H9 (cell line): ENCODE measurements around the gene CNTN2. TPM values are rescaled to one million over a fixed set of nuclear protein-coding genes. Genes with fewer than 3 reads are reported as not detected.

ENCODE experiments used
- DNase-seq: peaks from one replicate; pipeline ENCODE4 v3.0.0-alpha.2; 2017
- H2AFZ ChIP-seq: one replicate; pipeline ENCODE4 v1.6.1; 2013; ENCODE audit warnings: mild to moderate bottlenecking, low read length, control low read depth, moderate library complexity
- H2AK5ac ChIP-seq: 2 replicates; pipeline ENCODE4 v1.6.1; 2013; ENCODE audit warnings: low read length, control low read depth, mixed read lengths; ENCODE audit not compliant: insufficient read length
- H2BK120ac ChIP-seq: one replicate; pipeline ENCODE4 v1.6.1; 2013; ENCODE audit warnings: low read depth, mild to moderate bottlenecking, low read length, control low read depth, inconsistent platforms; ENCODE audit not compliant: poor library complexity, severe bottlenecking
- H2BK12ac ChIP-seq: 2 replicates; pipeline ENCODE4 v1.6.1; 2013; ENCODE audit warnings: low read length, control low read depth, mixed read lengths, low read depth; ENCODE audit not compliant: insufficient read length
- H2BK15ac ChIP-seq: 2 replicates; pipeline ENCODE4 v1.6.1; 2013; ENCODE audit warnings: low read depth, low read length, control low read depth
- H2BK20ac ChIP-seq: one replicate; pipeline ENCODE4 v1.6.1; 2013; ENCODE audit warnings: low read depth, mild to moderate bottlenecking, low read length, control low read depth, inconsistent platforms; ENCODE audit not compliant: poor library complexity, severe bottlenecking
- H2BK5ac ChIP-seq: 2 replicates; pipeline ENCODE4 v1.6.1; 2013; ENCODE audit warnings: low read length, control low read depth, mixed read lengths; ENCODE audit not compliant: insufficient read length
- H3K14ac ChIP-seq: 2 replicates; pipeline ENCODE4 v1.6.1; 2013; ENCODE audit warnings: low read length, control low read depth; ENCODE audit not compliant: insufficient read depth
- H3K18ac ChIP-seq: 2 replicates; pipeline ENCODE4 v1.6.1; 2013; ENCODE audit warnings: low read depth, mild to moderate bottlenecking, mixed read lengths, low read length, control low read depth; ENCODE audit not compliant: insufficient read length
- H3K23ac ChIP-seq: 2 replicates; pipeline ENCODE4 v1.6.1; 2013; ENCODE audit warnings: low read length, control low read depth, mixed read lengths, low read depth; ENCODE audit not compliant: insufficient read length
- H3K23me2 ChIP-seq: 2 replicates; pipeline ENCODE4 v1.6.1; 2013; ENCODE audit warnings: low read depth, mild to moderate bottlenecking, mixed read lengths, low read length, control low read depth; ENCODE audit not compliant: insufficient read length, poor library complexity, severe bottlenecking
- H3K27ac ChIP-seq: 2 replicates; pipeline ENCODE4 v1.5.1; 2013; ENCODE audit warnings: low read length, control low read depth, mixed read lengths, low read depth; ENCODE audit not compliant: insufficient read length
- H3K27me3 ChIP-seq: 2 replicates; pipeline ENCODE4 v1.6.1; 2013; ENCODE audit warnings: low read length, control low read depth, inconsistent platforms; ENCODE audit not compliant: insufficient read depth
- H3K4ac ChIP-seq: 2 replicates; pipeline ENCODE4 v1.6.1; 2013; ENCODE audit warnings: low read depth, mild to moderate bottlenecking, control low read depth, inconsistent platforms, low read length, moderate library complexity
- H3K4me1 ChIP-seq: 2 replicates; pipeline ENCODE4 v1.6.1; 2013; ENCODE audit warnings: low read length, control low read depth, inconsistent platforms; ENCODE audit not compliant: insufficient read depth
- H3K4me2 ChIP-seq: 2 replicates; pipeline ENCODE4 v1.6.1; 2013; ENCODE audit warnings: low read length, control low read depth, mixed read lengths; ENCODE audit not compliant: insufficient read length, insufficient read depth
- H3K56ac ChIP-seq: 2 replicates; pipeline ENCODE4 v1.6.1; 2013; ENCODE audit warnings: low read depth, mild to moderate bottlenecking, mixed read lengths, low read length, control low read depth; ENCODE audit not compliant: insufficient read length
- H3K79me1 ChIP-seq: 2 replicates; pipeline ENCODE4 v1.6.1; 2013; ENCODE audit warnings: low read depth, mild to moderate bottlenecking, moderate library complexity, low read length, control low read depth, inconsistent platforms; ENCODE audit not compliant: insufficient read depth, poor library complexity, severe bottlenecking
- H3K79me2 ChIP-seq: 2 replicates; pipeline ENCODE4 v1.6.1; 2013; ENCODE audit warnings: low read length, control low read depth, inconsistent platforms; ENCODE audit not compliant: insufficient read depth
- H3K9ac ChIP-seq: 2 replicates; pipeline ENCODE4 v1.6.1; 2013; ENCODE audit warnings: low read length, control low read depth, mixed read lengths; ENCODE audit not compliant: insufficient read length; ENCODE audit errors: extremely low read depth
- H3K9me3 ChIP-seq: one replicate; pipeline ENCODE4 v1.6.1; 2013; ENCODE audit warnings: low read depth, low read length, inconsistent platforms; ENCODE audit not compliant: control insufficient read depth
- H3T11ph ChIP-seq: one replicate; pipeline ENCODE4 v1.6.1; 2013; ENCODE audit warnings: mild to moderate bottlenecking, low read length, control low read depth, inconsistent platforms
- H4K20me1 ChIP-seq: one replicate; pipeline ENCODE4 v1.6.1; 2013; ENCODE audit not compliant: control insufficient read depth, insufficient read length, insufficient read depth
- H4K5ac ChIP-seq: 2 replicates; pipeline ENCODE4 v1.6.1; 2013; ENCODE audit warnings: low read depth, mild to moderate bottlenecking, mixed read lengths, low read length, control low read depth; ENCODE audit not compliant: insufficient read length
- H4K8ac ChIP-seq: replicated peaks from 2 replicates; pipeline ENCODE4 v1.6.1; 2013; ENCODE audit warnings: low read length, control low read depth, mixed read lengths, low read depth; ENCODE audit not compliant: insufficient read length
- H4K91ac ChIP-seq: 2 replicates; pipeline ENCODE4 v1.6.1; 2013; ENCODE audit warnings: low read depth, mild to moderate bottlenecking, moderate library complexity, mixed read lengths, low read length, control low read depth; ENCODE audit not compliant: insufficient read length
- H3K27ac Mint-ChIP-seq, 3 experiments: 2 replicates in 2 of 3; 3 replicates in 1 of 3; pipeline ENCODE4 v1.8.0; 2020 to 2021; ENCODE audit warnings: mixed read lengths in 3 of 3, mild to moderate bottlenecking in 1 of 3, moderate library complexity in 1 of 3
- H3K27me3 Mint-ChIP-seq: 2 replicates; pipeline ENCODE4 v1.8.0; 2021; ENCODE audit warnings: low read depth, mild to moderate bottlenecking, moderate library complexity, mixed read lengths
- H3K36me3 Mint-ChIP-seq, 3 experiments: 2 replicates in 2 of 3; 3 replicates in 1 of 3; pipeline ENCODE4 v1.8.0; 2020 to 2021; ENCODE audit warnings: low read depth in 3 of 3, mixed read lengths in 3 of 3; ENCODE audit not compliant: insufficient read depth in 1 of 3
- H3K4me1 Mint-ChIP-seq, 2 experiments: 2 replicates each; pipeline ENCODE4 v1.8.0; 2020; ENCODE audit warnings: mixed read lengths in 2 of 2
- H3K4me3 Mint-ChIP-seq, 2 experiments: 2 replicates in 1 of 2; 3 replicates in 1 of 2; pipeline ENCODE4 v1.8.0; 2020 to 2021; ENCODE audit warnings: mild to moderate bottlenecking in 2 of 2, mixed read lengths in 2 of 2, moderate library complexity in 1 of 2
- H3K9me3 Mint-ChIP-seq, 2 experiments: 2 replicates in 1 of 2; 3 replicates in 1 of 2; pipeline ENCODE4 v1.8.0; 2020; ENCODE audit warnings: mild to moderate bottlenecking in 2 of 2, mixed read lengths in 2 of 2, moderate library complexity in 1 of 2
- WGBS: extraction: QIAGEN DNeasy Blood & Tissue Kit; methylation state at CpG from one replicate; pipeline ENCODE4 v1.1.7; 2013; ENCODE audit warnings: missing lambda C conversion rate, low lambda C conversion rate, mixed read lengths; ENCODE audit not compliant: insufficient read length; ENCODE audit errors: extremely low coverage; 5-methylcytosine and 5-hydroxymethylcytosine counted together
- total RNA-seq: library from RNA; stranded (reverse); gene quantifications from 2 replicates; pipeline ENCODE4 v1.2.1, GENCODE V29; 2021
- TF ChIP-seq, protein P1 (sequence below): fragments of 200-600 bp; sonication (generic); conservative IDR thresholded peaks from 3 replicates; pipeline ENCODE4 v1.8.0; 2021; ENCODE audit warnings: antibody characterized with exemption, mild to moderate bottlenecking

CNTN2 gene
- total RNA-seq, 1 experiment from 2014 or later = 0.42 TPM

DNA sequence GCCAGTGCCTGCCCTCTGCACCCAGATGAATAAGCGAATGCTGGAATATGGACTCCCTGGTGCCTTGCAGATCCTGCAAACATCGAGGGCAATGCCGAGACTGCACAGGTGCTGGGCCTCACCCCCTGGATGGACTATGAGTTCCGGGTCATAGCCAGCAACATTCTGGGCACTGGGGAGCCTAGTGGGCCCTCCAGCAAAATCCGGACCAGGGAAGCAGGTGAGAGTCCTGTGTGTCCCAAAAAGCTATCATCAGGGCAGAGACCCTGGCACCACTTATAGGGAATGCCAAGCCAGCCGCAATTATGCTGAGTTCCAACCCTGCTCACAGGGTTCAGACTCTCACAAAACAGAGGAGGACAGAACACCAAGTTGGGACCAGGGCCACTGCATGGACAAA, 24.0 kb downstream of the CNTN2 start:
- Histone ChIP-seq H3K18ac (no peak overlapping the region), H2BK15ac (no peak overlapping the region), H3T11ph (no peak overlapping the region), H3K14ac (no peak overlapping the region; the same call in 1 of the 2 replicates), H2BK20ac (no peak overlapping the region), H3K4me2 (no peak overlapping the region), H3K27ac (no peak overlapping the region), H4K5ac (no peak overlapping the region), H2AFZ (no peak overlapping the region), H2BK120ac (no peak overlapping the region), H3K27me3 (no peaks in the 10 kb centered on the region), H4K91ac (no peak overlapping the region), H3K79me2 (no peaks in the 10 kb centered on the region), H3K4me1 (no peaks in the 10 kb centered on the region), H3K4ac (no peak overlapping the region), H4K8ac (no peak overlapping the region), H3K23me2 (peaks cover 3% of the 10 kb centered on the region), H2BK12ac (no peak overlapping the region), H3K9ac (no peak overlapping the region), H3K79me1 (no peaks in the 10 kb centered on the region), H3K56ac (no peak overlapping the region), H4K20me1 (no peaks in the 10 kb centered on the region), H3K23ac (no peak overlapping the region), H3K9me3 (no peaks in the 10 kb centered on the region), H2AK5ac (no peak overlapping the region), H2BK5ac (no peak overlapping the region)
- WGBS = no CpG with 5 or more reads among the region's 6 CpGs
- Mint-ChIP-seq H3K27me3 (peaks cover 3% of the 10 kb centered on the region; the same call in 1 of the 2 replicates), H3K27ac (no peak overlapping the region), H3K36me3 (no peaks in the 10 kb centered on the region), H3K4me1 (peaks cover 0 to under 1% of the 10 kb centered on the region in 2 experiments; a peak in 3 of 4 replicates), H3K4me3 (no peak overlapping the region), H3K9me3 (no peaks in the 10 kb centered on the region)
- DNase-seq = no peak
- TF ChIP-seq, protein P1, sequence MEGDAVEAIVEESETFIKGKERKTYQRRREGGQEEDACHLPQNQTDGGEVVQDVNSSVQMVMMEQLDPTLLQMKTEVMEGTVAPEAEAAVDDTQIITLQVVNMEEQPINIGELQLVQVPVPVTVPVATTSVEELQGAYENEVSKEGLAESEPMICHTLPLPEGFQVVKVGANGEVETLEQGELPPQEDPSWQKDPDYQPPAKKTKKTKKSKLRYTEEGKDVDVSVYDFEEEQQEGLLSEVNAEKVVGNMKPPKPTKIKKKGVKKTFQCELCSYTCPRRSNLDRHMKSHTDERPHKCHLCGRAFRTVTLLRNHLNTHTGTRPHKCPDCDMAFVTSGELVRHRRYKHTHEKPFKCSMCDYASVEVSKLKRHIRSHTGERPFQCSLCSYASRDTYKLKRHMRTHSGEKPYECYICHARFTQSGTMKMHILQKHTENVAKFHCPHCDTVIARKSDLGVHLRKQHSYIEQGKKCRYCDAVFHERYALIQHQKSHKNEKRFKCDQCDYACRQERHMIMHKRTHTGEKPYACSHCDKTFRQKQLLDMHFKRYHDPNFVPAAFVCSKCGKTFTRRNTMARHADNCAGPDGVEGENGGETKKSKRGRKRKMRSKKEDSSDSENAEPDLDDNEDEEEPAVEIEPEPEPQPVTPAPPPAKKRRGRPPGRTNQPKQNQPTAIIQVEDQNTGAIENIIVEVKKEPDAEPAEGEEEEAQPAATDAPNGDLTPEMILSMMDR = no peak
